HEK293 (cell line): Measurements from ENCODE around the gene TNFSF13.

ENCODE experiments used
- CTCF ChIA-PET: fragments of 350-600 bp; formaldehyde crosslinking; extraction: SDS; loops from one replicate; lab custom pipeline; 2021; ENCODE audit warnings: antibody characterized with exemption; lab: Yijun Ruan, JAX
- POLR2A ChIA-PET: fragments of 300-600 bp; formaldehyde crosslinking; extraction: SDS; loops from one replicate; lab custom pipeline; 2020; ENCODE audit warnings: antibody characterized with exemption, inconsistent platforms; lab: Yijun Ruan, JAX
- H3K27ac ChIP-seq: fragments of 200-500 bp; sonication (Bioruptor generic); 2 replicates; pipeline ENCODE4 v1.5.1; 2014; ENCODE audit warnings: low read depth, low read length, control low read depth, inconsistent platforms; ENCODE audit errors: extremely low read depth
- H3K36me3 ChIP-seq, 2 experiments: fragments of 200-500 bp in 1 of 2; sonication (Bioruptor generic) in 1 of 2; 1 replicate in 1 of 2; 2 replicates in 1 of 2; pipeline ENCODE4 v1.5.1; 2014 to 2017; ENCODE audit warnings: inconsistent platforms in 2 of 2, low read length in 2 of 2; ENCODE audit not compliant: control insufficient read depth in 2 of 2, insufficient read depth in 1 of 2
- H3K4me1 ChIP-seq: fragments of 200-500 bp; sonication (Bioruptor generic); 2 replicates; pipeline ENCODE4 v1.5.1; 2014; ENCODE audit warnings: mild to moderate bottlenecking, low read length, inconsistent platforms; ENCODE audit not compliant: control insufficient read depth, insufficient read depth
- H3K4me3 ChIP-seq: 2 replicates; pipeline ENCODE4 v1.5.1; 2011; ENCODE audit warnings: low read depth, mild to moderate bottlenecking, control low read depth, low read length, moderate library complexity
- H3K9me3 ChIP-seq: fragments of 200-500 bp; sonication (Bioruptor generic); 2 replicates; pipeline ENCODE4 v1.5.1; 2014; ENCODE audit warnings: low read depth, low read length, inconsistent platforms; ENCODE audit not compliant: control insufficient read depth, insufficient read depth
- ATF2 ChIP-seq: fragments of 450-650 bp; formaldehyde crosslinking; IDR thresholded peaks from 2 replicates; pipeline ENCODE4 v1.5.1; 2016; ENCODE audit warnings: missing biosample characterization, missing genetic modification characterization, low read depth
- BCL6B ChIP-seq: fragments of 450-650 bp; formaldehyde crosslinking; IDR thresholded peaks from 2 replicates; pipeline ENCODE4 v1.5.1; 2017; ENCODE audit warnings: missing biosample characterization, missing genetic modification characterization
- EGR2 ChIP-seq: fragments of 450-650 bp; formaldehyde crosslinking; IDR thresholded peaks from 2 replicates; pipeline ENCODE4 v1.5.1; 2016; ENCODE audit warnings: low read depth, missing biosample characterization, missing genetic modification characterization
- KLF10 ChIP-seq: fragments of 450-650 bp; IDR thresholded peaks from 2 replicates; pipeline ENCODE4 v1.5.1; 2018; ENCODE audit warnings: missing biosample characterization, mild to moderate bottlenecking, missing genetic modification characterization
- PATZ1 ChIP-seq: fragments of 450-650 bp; formaldehyde crosslinking; IDR thresholded peaks from 2 replicates; pipeline ENCODE4 v1.5.1; 2016; ENCODE audit warnings: missing biosample characterization, missing genetic modification characterization
- SP2 ChIP-seq: fragments of 450-650 bp; formaldehyde crosslinking; IDR thresholded peaks from 2 replicates; pipeline ENCODE4 v1.5.1; 2016; ENCODE audit warnings: missing biosample characterization, missing genetic modification characterization
- ZBTB6 ChIP-seq: fragments of 450-650 bp; formaldehyde crosslinking; IDR thresholded peaks from 2 replicates; pipeline ENCODE4 v1.5.1; 2017; ENCODE audit warnings: missing biosample characterization, missing genetic modification characterization
- ZFHX2 ChIP-seq: fragments of 450-650 bp; formaldehyde crosslinking; conservative IDR thresholded peaks from 2 replicates; pipeline ENCODE4 v1.5.1; 2016; ENCODE audit warnings: missing biosample characterization, missing genetic modification characterization
- ZNF132 ChIP-seq: fragments of 450-650 bp; formaldehyde crosslinking; IDR thresholded peaks from 2 replicates; pipeline ENCODE4 v1.5.1; 2017; ENCODE audit warnings: missing biosample characterization, missing genetic modification characterization, borderline replicate concordance
- ZNF341 ChIP-seq: fragments of 450-650 bp; formaldehyde crosslinking; IDR thresholded peaks from 2 replicates; pipeline ENCODE4; 2016; ENCODE audit warnings: low read depth, missing biosample characterization, missing genetic modification characterization
- ZNF394 ChIP-seq: fragments of 450-650 bp; formaldehyde crosslinking; IDR thresholded peaks from 2 replicates; pipeline ENCODE4 v1.5.1; 2016; ENCODE audit warnings: missing biosample characterization, missing genetic modification characterization, mild to moderate bottlenecking, moderate library complexity, borderline replicate concordance
- ZNF549 ChIP-seq: fragments of 450-650 bp; IDR thresholded peaks from 2 replicates; pipeline ENCODE4 v1.5.1; 2018; ENCODE audit warnings: missing biosample characterization, missing genetic modification characterization, mild to moderate bottlenecking, inconsistent platforms, moderate library complexity
- ZNF626 ChIP-seq: fragments of 450-650 bp; sonication (Bioruptor Pico); formaldehyde crosslinking; IDR thresholded peaks from 2 replicates; pipeline ENCODE4 v1.5.1; 2018; ENCODE audit warnings: missing biosample characterization, missing genetic modification characterization, inconsistent platforms
- ZNF677 ChIP-seq: fragments of 450-650 bp; IDR thresholded peaks from 2 replicates; pipeline ENCODE4 v1.5.0; 2018; ENCODE audit warnings: missing biosample characterization, mild to moderate bottlenecking, missing genetic modification characterization, moderate library complexity
- ZNF76 ChIP-seq: fragments of 450-650 bp; formaldehyde crosslinking; IDR thresholded peaks from 2 replicates; pipeline ENCODE4; 2016; ENCODE audit warnings: low read depth, missing biosample characterization, missing genetic modification characterization, borderline replicate concordance

The TNFSF13 gene

GRCh38 chr17:7512105-7512504 lies 46.4 kb upstream of the TNFSF13 start (continued):
- TF ChIP-seq BCL6B (tag by site-specific recombination), result no peak
- TF ChIP-seq ZNF341, result no peak
- TF ChIP-seq ATF2 (tag by site-specific recombination), result no peak
- TF ChIP-seq, all 188 proteins: peak for 0

- Histone ChIP-seq H3K4me1 (no peaks in the 10 kb centered on the region), H3K4me3 (no peak overlapping the region), H3K9me3 (no peaks in the 10 kb centered on the region), H3K27ac (no peak overlapping the region), H3K36me3 (peaks cover 61 to 73% of the 10 kb centered on the region in 2 experiments)
- ChIA-PET POLR2A (interaction anchor here (0.6 to 1.7 kb wide), 6 partner anchors 10 to 192 kb away, joined by 3 to 6 read pairs (median 4); partner anchors contain the start of genes EFNB3 and POLR2A), CTCF (interaction anchor here (0.5 to 4.9 kb wide), 11 partner anchors 10 to 970 kb away, joined by 3 to 112 read pairs (median 3); partner anchors contain the start of genes SENP3, SLC2A4 and TNFSF13)
- TF ChIP-seq ZNF549 (tag by site-specific recombination), result no peak
- no peak for TF ChIP-seq ZBTB6 (tag by site-specific recombination)
- TF ChIP-seq ZNF394 (tag by site-specific recombination), result peak; percentile 99
- peak; percentile 97 for TF ChIP-seq EGR2
- no peak for TF ChIP-seq KLF10
- TF ChIP-seq ZFHX2 (tag by site-specific recombination), result peak; percentile 91
Measured at GRCh38 chr17:7512824-7513540, 45.6 kb upstream of the TNFSF13 start.

- CTCF ChIA-PET, result interaction anchor here (0.6 to 4.9 kb wide), 31 partner anchors 9 to 469 kb away, joined by 3 to 112 read pairs (median 6); partner anchors contain the start of genes SENP3, TMEM95, TNFSF13 and TP53
- peak overlapping the region; percentile 37; the same call in 1 of the 2 replicates for H3K27ac ChIP-seq
- H3K4me3 ChIP-seq, result no peak overlapping the region
- no peaks in the 10 kb centered on the region for H3K9me3 ChIP-seq
- no peaks in the 10 kb centered on the region for H3K4me1 ChIP-seq
- peaks cover 55 to 64% of the 10 kb centered on the region in 2 experiments for H3K36me3 ChIP-seq
- TF ChIP-seq ZNF394 (tag by site-specific recombination) (no peak), ZNF132 (tag by site-specific recombination) (no peak), ZFHX2 (tag by site-specific recombination) (peak; percentile 99), ZNF626 (tag by site-specific recombination) (no peak), ZNF677 (tag by site-specific recombination) (no peak), ZNF76 (tag by site-specific recombination) (no peak), SP2 (tag by site-specific recombination) (0 out of 2 replicates have a peak, but pooled peaks have one; percentile 5), EGR2 (peak; percentile 99), PATZ1 (no peak)
- POLR2A ChIA-PET, result interaction anchor here (0.9 to 1.4 kb wide), 4 partner anchors 19 to 60 kb away, joined by 3 to 5 read pairs (median 3); no protein-coding TSS in a partner anchor
Measured at GRCh38 chr17:7513850-7514419, 44.6 kb upstream of the TNFSF13 start.
